Adrenal gland (tissue), 12 donors: Measurements from ENCODE around the gene DYSF. TPM values are rescaled to one million over a fixed set of nuclear protein-coding genes. Genes with fewer than 3 reads are reported as not detected.

Source experiments
- DNase-seq, 7 donors: peaks; one replicate each; pipeline ENCODE4 v3.0.0-alpha.2; 2019 to 2020
- H3K27ac ChIP-seq, 5 donors: fragments of 200-600 bp; sonication (generic) in 4 of 5; 1 replicate in 3 of 5; 2 replicates in 2 of 5; pipeline versions ENCODE4 v1.5.1 to v1.8.0; 2016 to 2020; ENCODE audit warnings: mild to moderate bottlenecking in 1 of 5
- H3K27me3 ChIP-seq: fragments of 200-600 bp; 2 replicates; pipeline ENCODE4 v1.8.0; 2021
- H3K36me3 ChIP-seq, 2 donors: fragments of 200-600 bp; replicated peaks in 1 of 2; 1 replicate in 1 of 2; 2 replicates in 1 of 2; pipeline versions ENCODE4 v1.5.1 to v1.8.0; 2018 to 2022
- H3K4me1 ChIP-seq, 2 donors: fragments of 200-600 bp; replicated peaks in 1 of 2; 1 replicate in 1 of 2; 2 replicates in 1 of 2; pipeline versions ENCODE4 v1.5.1 to v1.8.0; 2018 to 2021
- H3K4me3 ChIP-seq, 4 donors: fragments of 200-600 bp; sonication (generic) in 3 of 4; one replicate each; pipeline ENCODE4 v1.5.1; 2016 to 2018
- H3K9me3 ChIP-seq, 3 donors: fragments of 200-600 bp; sonication (generic) in 1 of 3; replicated peaks in 1 of 3; 1 replicate in 2 of 3; 2 replicates in 1 of 3; pipeline versions ENCODE4 v1.5.1 to v1.8.0; 2016 to 2021
- CTCF ChIP-seq, 6 experiments: fragments of 450-650 bp in 4 of 6; fragments of 200-600 bp in 2 of 6; sonication (generic) in 1 of 6; IDR thresholded peaks; 1 replicate in 5 of 6; 2 replicates in 1 of 6; pipeline versions ENCODE4 v1.5.1 to v1.8.0; 2016 to 2021; ENCODE audit warnings: antibody characterized with exemption in 6 of 6, mild to moderate bottlenecking in 2 of 6, moderate library complexity in 1 of 6
- POLR2A ChIP-seq, 2 donors: fragments of 450-650 bp; IDR thresholded peaks; one replicate each; pipeline ENCODE4 v1.6.1; 2017; ENCODE audit warnings: antibody characterized with exemption in 2 of 2, mild to moderate bottlenecking in 2 of 2, moderate library complexity in 1 of 2
- WGBS, 4 donors: extraction: QIAGEN DNeasy Blood & Tissue Kit in 2 of 4; methylation state at CpG; one replicate each; pipeline versions ENCODE4 v1.1.5 to v1.1.7; 2013 to 2017; 5-methylcytosine and 5-hydroxymethylcytosine counted together
- intact Hi-C, 2 donors: fragments of 100-400 bp; cut with DNase I; formaldehyde crosslinking; loops; one replicate each; pipeline versions ENCODE4 v1.14.1 to v1.15.0; 2022 to 2023
- polyA plus RNA-seq, 3 donors: library from polyadenylated mRNA; stranded (reverse); fragments of 200-250 nt in 2 of 3; fragments of 350-450 nt in 1 of 3; fragmentation: Illumina TruSeq in 1 of 3; extraction: RNeasy Lipid Tissue Mini Kit (QIAGEN cat#74804) in 1 of 3; gene quantifications; one replicate each; pipeline ENCODE4 v1.2.3, GENCODE V29; 2013 to 2014
- total RNA-seq, 9 donors: library from RNA; depleted of rRNA in 4 of 9; stranded (reverse); fragments of >200 nt in 4 of 9; fragments of 120-200 nt in 1 of 9; fragmentation: NEBNext Ultra II Directional in 1 of 9; extraction: Animal tissue kit (Norgen Biotek cat#: 25700) in 1 of 9; gene quantifications; one replicate each; pipeline versions ENCODE4 v1.1.0 to v1.2.4, GENCODE V29; 2013 to 2023
- donor health status: healthy with polysubstance abuse.
- donor health status: Bipolar disorder and iron deficiency.
- donor health status: DM: yes; HTN: yes; CAD: no.
- donor health status: DM: no; HTN: no; CAD: no.
- donor health status: DM: no; HTN: no; CAD: no.
- donor health status: DM: yes; HTN: yes; CAD: no.

DYSF gene
- total and polyA plus RNA-seq, 12 donors: 3.2 to 22.4 (median 15.3) TPM

GRCh38 chr2:71457123-71457915 is 4.0 kb downstream of the DYSF start:
- TF ChIP-seq POLR2A (IDR thresholded peaks at IDR 0.05): no peak
- no peak for TF ChIP-seq CTCF (IDR thresholded peaks at IDR 0.05)
- Histone ChIP-seq H3K27ac (no peak overlapping the region), H3K27me3 (peaks cover 21% of the 10 kb centered on the region), H3K4me3 (no peak overlapping the region), H3K36me3 (no peaks in the 10 kb centered on the region), H3K9me3 (no peaks in the 10 kb centered on the region), H3K4me1 (peaks cover 14 to 21% of the 10 kb centered on the region in 2 donors)
- intact Hi-C loops: no loop called here
- 80 to 99% (median 89%) methylated on average over 8 to 9 of the region's 9 CpGs for WGBS, 4 donors
- DNase-seq: peak in 2 of 7 donors; percentile 9 to 25

GRCh38 chr2:71457923-71458322 is 4.6 kb downstream of the DYSF start:
- peaks cover 13 to 16% of the 10 kb centered on the region in 2 donors for H3K4me1 ChIP-seq
- H3K36me3 ChIP-seq: no peaks in the 10 kb centered on the region
- H3K27ac ChIP-seq: no peak overlapping the region
- intact Hi-C loops: no loop called here
- peak in 1 of 7 donors; percentile 20 for DNase-seq
- H3K4me3 ChIP-seq: no peak overlapping the region
- WGBS, 4 donors: 80 to 92% (median 84%) methylated on average over 4 of the region's 4 CpGs
- no peaks in the 10 kb centered on the region for H3K9me3 ChIP-seq
- peaks cover 21% of the 10 kb centered on the region for H3K27me3 ChIP-seq
- no peak for TF ChIP-seq POLR2A (IDR thresholded peaks at IDR 0.05)
- TF ChIP-seq CTCF (IDR thresholded peaks at IDR 0.05): no peak

- 76 to 85% (median 81%) methylated on average over 7 of the region's 7 CpGs for WGBS, 4 donors
- no peak overlapping the region for H3K27ac ChIP-seq
- no peak for TF ChIP-seq CTCF (IDR thresholded peaks at IDR 0.05)
- TF ChIP-seq POLR2A (IDR thresholded peaks at IDR 0.05): no peak
- peak in 2 of 7 donors; percentile 12 to 28 for DNase-seq
- peaks cover 7 to 10% of the 10 kb centered on the region in 2 donors for H3K4me1 ChIP-seq
- no peak overlapping the region for H3K4me3 ChIP-seq
- no peaks in the 10 kb centered on the region for H3K9me3 ChIP-seq
- peaks cover 21% of the 10 kb centered on the region for H3K27me3 ChIP-seq
- H3K36me3 ChIP-seq: no peaks in the 10 kb centered on the region
- intact Hi-C loops: no loop called here
These were observed 5.2 kb downstream of the DYSF start for GRCh38 chr2:71458413-71459083.

GRCh38 chr2:71459084-71459431 is 5.7 kb downstream of the DYSF start:
- no peaks in the 10 kb centered on the region for H3K9me3 ChIP-seq
- H3K27ac ChIP-seq: no peak overlapping the region
- intact Hi-C loops: no loop called here
- 79 to 90% (median 79%) methylated on average over 2 of the region's 2 CpGs for WGBS, 4 donors
- peaks cover 16% of the 10 kb centered on the region for H3K27me3 ChIP-seq
- peaks cover 2 to 5% of the 10 kb centered on the region in 2 donors for H3K4me1 ChIP-seq
- H3K36me3 ChIP-seq: no peaks in the 10 kb centered on the region
- no peak overlapping the region for H3K4me3 ChIP-seq
- no peak for TF ChIP-seq CTCF (IDR thresholded peaks at IDR 0.05)
- TF ChIP-seq POLR2A (IDR thresholded peaks at IDR 0.05): no peak
- DNase-seq: peak in 2 of 7 donors; percentile 11 to 35
